Left lung (tissue), 10 donors: ENCODE data around the gene GRPEL2. TPM values are rescaled to one million over a fixed set of nuclear protein-coding genes. Genes with fewer than 3 reads are reported as not detected.
"Not testable (repeated sequence)": the region's sequence is repeated elsewhere in the genome, so short reads cannot be mapped to it uniquely, and the experiment has no call there.

Source experiments
- ATAC-seq: fragments of 200-7000 bp; cut with Tn5 transposase; one replicate; pipeline ENCODE4 v1.9.1; 2020; ENCODE audit warnings: moderate library complexity
- DNase-seq, 4 donors: peaks; one replicate each; pipeline ENCODE4 v3.0.0-alpha.2; 2013 to 2020
- H3K27ac ChIP-seq, 2 donors: fragments of 200-600 bp; sonication (generic) in 1 of 2; one replicate each; pipeline versions ENCODE4 v1.5.0 to v1.8.0; 2020 to 2021
- H3K27me3 ChIP-seq, 2 donors: fragments of 200-600 bp; sonication (generic) in 1 of 2; one replicate each; pipeline versions ENCODE4 v1.5.0 to v1.8.0; 2020 to 2021
- H3K36me3 ChIP-seq, 2 donors: fragments of 200-600 bp; sonication (generic) in 1 of 2; one replicate each; pipeline versions ENCODE4 v1.5.0 to v1.8.0; 2020 to 2021
- H3K4me1 ChIP-seq, 2 donors: fragments of 200-600 bp; one replicate each; pipeline ENCODE4 v1.8.0; 2021
- H3K4me3 ChIP-seq, 2 donors: fragments of 200-600 bp; sonication (generic) in 1 of 2; one replicate each; pipeline versions ENCODE4 v1.5.0 to v1.8.0; 2020 to 2021; ENCODE audit warnings: mild to moderate bottlenecking in 1 of 2
- H3K9me3 ChIP-seq, 2 donors: fragments of 200-600 bp; sonication (generic) in 1 of 2; one replicate each; pipeline versions ENCODE4 v1.5.0 to v1.8.0; 2020 to 2021
- intact Hi-C, 2 donors: fragments of 100-400 bp; cut with DNase I; formaldehyde crosslinking; loops; one replicate each; pipeline versions ENCODE4 v1.11.2 to v1.14.2; 2022
- polyA plus RNA-seq, 6 donors: library from polyadenylated mRNA; unstranded; fragments of 120-200 nt; gene quantifications; one replicate each; pipeline ENCODE4 v1.2.1, GENCODE V29; 2013; ENCODE audit not compliant: insufficient read length in 6 of 6
- total RNA-seq, 2 donors: library from RNA; stranded (reverse); fragmentation: NEBNext Ultra II Directional; extraction: Animal tissue kit (Norgen Biotek cat#: 25700); gene quantifications; one replicate each; pipeline ENCODE4 v1.2.1, GENCODE V29; 2021
- TF ChIP-seq, protein P1 (sequence below), 2 donors: fragments of 200-600 bp; sonication (generic) in 1 of 2; IDR thresholded peaks; one replicate each; pipeline versions ENCODE4 v1.5.0 to v1.8.0; 2021; ENCODE audit warnings: antibody characterized with exemption in 2 of 2
- donor health status: DM: no; HTN: yes; CAD: no.
- donor health status: DM: no; HTN: no; CAD: no.

The GRPEL2 gene
- total and polyA plus RNA-seq, 8 donors = 12.3 to 25.1 (median 24.2) TPM

- no peak overlapping the region for H3K27ac ChIP-seq
- TF ChIP-seq, protein P1, sequence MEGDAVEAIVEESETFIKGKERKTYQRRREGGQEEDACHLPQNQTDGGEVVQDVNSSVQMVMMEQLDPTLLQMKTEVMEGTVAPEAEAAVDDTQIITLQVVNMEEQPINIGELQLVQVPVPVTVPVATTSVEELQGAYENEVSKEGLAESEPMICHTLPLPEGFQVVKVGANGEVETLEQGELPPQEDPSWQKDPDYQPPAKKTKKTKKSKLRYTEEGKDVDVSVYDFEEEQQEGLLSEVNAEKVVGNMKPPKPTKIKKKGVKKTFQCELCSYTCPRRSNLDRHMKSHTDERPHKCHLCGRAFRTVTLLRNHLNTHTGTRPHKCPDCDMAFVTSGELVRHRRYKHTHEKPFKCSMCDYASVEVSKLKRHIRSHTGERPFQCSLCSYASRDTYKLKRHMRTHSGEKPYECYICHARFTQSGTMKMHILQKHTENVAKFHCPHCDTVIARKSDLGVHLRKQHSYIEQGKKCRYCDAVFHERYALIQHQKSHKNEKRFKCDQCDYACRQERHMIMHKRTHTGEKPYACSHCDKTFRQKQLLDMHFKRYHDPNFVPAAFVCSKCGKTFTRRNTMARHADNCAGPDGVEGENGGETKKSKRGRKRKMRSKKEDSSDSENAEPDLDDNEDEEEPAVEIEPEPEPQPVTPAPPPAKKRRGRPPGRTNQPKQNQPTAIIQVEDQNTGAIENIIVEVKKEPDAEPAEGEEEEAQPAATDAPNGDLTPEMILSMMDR (IDR thresholded peaks at IDR 0.05) = no peak
- H3K4me1 ChIP-seq = peaks cover 0 to 5% of the 10 kb centered on the region in 2 donors
- intact Hi-C loops = no loop called here
- H3K27me3 ChIP-seq = no peaks in the 10 kb centered on the region
- no peaks in the 10 kb centered on the region for H3K9me3 ChIP-seq
- H3K36me3 ChIP-seq = no peaks in the 10 kb centered on the region
- H3K4me3 ChIP-seq = no peak overlapping the region
- DNase-seq (peak in 1 of 4 donors; percentile 4), ATAC-seq (no peak)
Measured at GRCh38 chr5:149392718-149393117, 47.4 kb downstream of the GRPEL2 start.

- H3K4me3 ChIP-seq, H3K9me3 ChIP-seq, H3K27me3 ChIP-seq, H3K36me3 ChIP-seq, DNase-seq, H3K27ac ChIP-seq, H3K4me1 ChIP-seq, intact Hi-C loops, ATAC-seq: not testable (repeated sequence)
Measured at GRCh38 chr5:149394996-149395395, 49.7 kb downstream of the GRPEL2 start.

- DNase-seq (no peak), ATAC-seq (peak; percentile 72)
- intact Hi-C loops = no loop called here
- H3K4me3 ChIP-seq = no peak overlapping the region
- no peaks in the 10 kb centered on the region for H3K4me1 ChIP-seq
- H3K9me3 ChIP-seq = no peaks in the 10 kb centered on the region
- no peaks in the 10 kb centered on the region for H3K36me3 ChIP-seq
- TF ChIP-seq, protein P1 (IDR thresholded peaks at IDR 0.05) = no peak
- no peaks in the 10 kb centered on the region for H3K27me3 ChIP-seq
- H3K27ac ChIP-seq = no peak overlapping the region
Measured at GRCh38 chr5:149397530-149397929, 52.2 kb downstream of the GRPEL2 start.

DNA sequence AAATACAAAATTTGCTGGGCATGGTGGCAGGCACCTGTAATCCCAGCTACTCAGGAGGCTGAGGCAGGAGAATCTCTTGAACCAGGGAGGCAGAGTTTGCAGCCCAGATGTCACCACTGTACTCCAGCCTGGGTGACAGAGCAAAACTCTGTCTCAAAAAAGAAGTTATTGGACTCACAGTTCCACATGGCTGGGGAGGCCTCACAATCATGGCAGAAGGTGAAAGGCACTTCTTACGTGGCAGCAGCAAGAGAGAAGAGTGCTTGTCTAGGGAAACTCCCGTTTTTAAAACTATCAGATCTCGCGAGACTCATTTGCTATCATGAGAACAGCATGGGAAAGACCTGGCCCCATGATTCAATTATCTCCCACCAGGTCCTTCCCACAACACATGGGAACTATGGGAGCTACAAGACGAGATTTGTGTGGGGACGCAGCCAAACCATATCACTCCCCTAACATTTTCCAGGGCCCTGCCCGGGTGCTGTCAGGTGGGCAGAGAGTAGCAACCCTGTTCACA, 53.5 kb downstream of the GRPEL2 start:
- ATAC-seq, intact Hi-C loops, H3K36me3 ChIP-seq, H3K27ac ChIP-seq, H3K4me1 ChIP-seq, DNase-seq, H3K27me3 ChIP-seq, H3K9me3 ChIP-seq, H3K4me3 ChIP-seq: not testable (repeated sequence)

DNA sequence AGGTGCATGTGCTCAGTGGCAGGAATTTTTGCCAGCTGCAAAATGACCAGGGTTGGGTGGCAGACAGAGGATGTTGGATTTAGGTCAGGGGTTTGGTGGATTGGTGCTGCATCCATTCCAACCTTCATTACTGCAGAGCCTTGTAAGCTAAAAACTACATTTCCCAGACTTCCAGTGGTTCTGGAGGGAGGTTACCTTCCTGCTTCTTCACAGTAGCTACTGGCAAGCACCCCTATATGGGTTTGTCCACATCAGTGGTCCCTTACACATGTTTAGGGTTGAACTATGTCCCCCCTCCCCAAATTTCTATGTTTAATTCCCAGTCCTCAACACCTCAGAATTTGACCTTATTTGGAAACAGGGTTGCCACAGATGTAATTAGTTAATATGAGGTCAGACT, 54.5 kb downstream of the GRPEL2 start:
- Histone ChIP-seq H3K36me3 (no peaks in the 10 kb centered on the region), H3K27ac (no peak overlapping the region), H3K4me3 (no peak overlapping the region), H3K4me1 (no peaks in the 10 kb centered on the region), H3K27me3 (no peaks in the 10 kb centered on the region), H3K9me3 (no peaks in the 10 kb centered on the region)
- TF ChIP-seq, protein P1 (IDR thresholded peaks at IDR 0.05) = no peak
- intact Hi-C loops = no loop called here
- ATAC-seq (no peak), DNase-seq (no peak)

GRCh38 chr5:149400304-149400703, 55.0 kb downstream of the GRPEL2 start:
- H3K9me3 ChIP-seq = no peaks in the 10 kb centered on the region
- H3K4me3 ChIP-seq = no peak overlapping the region
- ATAC-seq (no peak), DNase-seq (no peak)
- no peaks in the 10 kb centered on the region for H3K36me3 ChIP-seq
- no peaks in the 10 kb centered on the region for H3K4me1 ChIP-seq
- no peak overlapping the region for H3K27ac ChIP-seq
- TF ChIP-seq, protein P1 (IDR thresholded peaks at IDR 0.05) = no peak
- no peaks in the 10 kb centered on the region for H3K27me3 ChIP-seq
- intact Hi-C loops = no loop called here
